ENCODE measurements around the gene HSPA4.
"Not testable (repeated sequence)": the region's sequence is repeated elsewhere in the genome, so short reads cannot be mapped to it uniquely, and the experiment has no call there.

The HSPA4 gene

GRCh38 chr5:133051542-133052316 lies at the start of gene HSPA4:
Gene HSPA4, plus strand, starts transcription at chr5:133052013. Its CDS starts 238 bp downstream, at chr5:133052251.
- DNase-seq, result peak; percentile 99

- DNase-seq, result no peak
These were observed 45.2 kb upstream of the HSPA4 start for GRCh38 chr5:133006653-133007052.

- DNase-seq, result not testable (repeated sequence)
These were observed 43.4 kb upstream of the HSPA4 start for GRCh38 chr5:133008455-133008854.

- DNase-seq, result no peak
These were observed 36.3 kb upstream of the HSPA4 start for GRCh38 chr5:133015466-133015865.

- DNase-seq, result no peak
These were observed 33.8 kb upstream of the HSPA4 start for GRCh38 chr5:133017964-133018363.

GRCh38 chr5:133019471-133019870 lies 32.3 kb upstream of the HSPA4 start:
- not testable (repeated sequence) for DNase-seq

- peak; percentile 94 for DNase-seq
These were observed 25.8 kb upstream of the HSPA4 start, which contains the start of gene ZCCHC10 for GRCh38 chr5:133025804-133026663. Gene ZCCHC10, minus strand, starts transcription at chr5:133026549. Its CDS starts 12 bp downstream, at chr5:133026537.

- DNase-seq, result no peak
These were observed 25.1 kb upstream of the HSPA4 start for GRCh38 chr5:133026664-133027153.

GRCh38 chr5:133029416-133029815 lies 22.4 kb upstream of the HSPA4 start:
- DNase-seq, result no peak

- no peak for DNase-seq
These were observed 21.3 kb upstream of the HSPA4 start for GRCh38 chr5:133030343-133031005.

- DNase-seq, result no peak
These were observed 18.7 kb upstream of the HSPA4 start for GRCh38 chr5:133032852-133033742.

GRCh38 chr5:133034064-133034463 lies 17.7 kb upstream of the HSPA4 start:
- DNase-seq, result no peak

GRCh38 chr5:133035224-133035623 lies 16.6 kb upstream of the HSPA4 start:
- DNase-seq, result no peak

- DNase-seq, result not testable (repeated sequence)
These were observed 15.1 kb upstream of the HSPA4 start for GRCh38 chr5:133036677-133037076.

GRCh38 chr5:133041157-133041784 lies 10.5 kb upstream of the HSPA4 start:
- DNase-seq, result no peak

- DNase-seq, result no peak
These were observed 9.9 kb upstream of the HSPA4 start for GRCh38 chr5:133041910-133042309.

GRCh38 chr5:133046560-133046959 lies 5.3 kb upstream of the HSPA4 start:
- DNase-seq, result not testable (repeated sequence)

- DNase-seq, result no peak
These were observed 4.4 kb upstream of the HSPA4 start for GRCh38 chr5:133047404-133047803.

GRCh38 chr5:133048993-133049725 lies 2.7 kb upstream of the HSPA4 start:
- DNase-seq, result no peak

GRCh38 chr5:133049726-133050048 lies 2.1 kb upstream of the HSPA4 start:
- peak; percentile 3 for DNase-seq

GRCh38 chr5:133050521-133050920 lies 1.3 kb upstream of the HSPA4 start:
- DNase-seq, result no peak

Measured in COR-L47 (cell line).